GM12872 (cell line): ENCODE measurements around the gene ATF3.

ENCODE experiments used
- TF ChIP-seq, protein P1 (sequence below): IDR thresholded peaks from 3 replicates; pipeline ENCODE4 v1.5.1; 2011; ENCODE audit warnings: low read depth, mild to moderate bottlenecking, low read length, moderate library complexity; ENCODE audit not compliant: insufficient read depth

ATF3 gene

DNA sequence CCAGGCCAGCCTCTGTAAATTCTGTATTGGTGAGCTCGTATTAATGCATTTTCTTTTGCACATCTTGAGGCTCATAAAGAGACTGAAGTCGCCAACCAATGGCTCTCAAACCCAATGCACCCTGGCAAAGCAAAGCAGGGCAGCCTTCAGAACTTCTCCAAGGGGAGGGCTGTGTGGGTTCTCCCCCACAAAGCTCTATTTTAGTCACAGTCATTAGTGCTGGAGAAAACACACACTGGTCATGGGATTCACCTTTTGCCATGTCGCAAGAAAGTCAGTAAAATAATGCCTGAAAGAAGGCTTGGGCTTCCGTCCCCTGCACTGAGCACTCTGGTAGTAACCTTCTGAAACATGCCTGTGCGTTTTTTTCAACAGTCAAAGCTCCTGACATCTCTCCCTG lies 26.3 kb upstream of the ATF3 start:
- TF ChIP-seq, protein P1, sequence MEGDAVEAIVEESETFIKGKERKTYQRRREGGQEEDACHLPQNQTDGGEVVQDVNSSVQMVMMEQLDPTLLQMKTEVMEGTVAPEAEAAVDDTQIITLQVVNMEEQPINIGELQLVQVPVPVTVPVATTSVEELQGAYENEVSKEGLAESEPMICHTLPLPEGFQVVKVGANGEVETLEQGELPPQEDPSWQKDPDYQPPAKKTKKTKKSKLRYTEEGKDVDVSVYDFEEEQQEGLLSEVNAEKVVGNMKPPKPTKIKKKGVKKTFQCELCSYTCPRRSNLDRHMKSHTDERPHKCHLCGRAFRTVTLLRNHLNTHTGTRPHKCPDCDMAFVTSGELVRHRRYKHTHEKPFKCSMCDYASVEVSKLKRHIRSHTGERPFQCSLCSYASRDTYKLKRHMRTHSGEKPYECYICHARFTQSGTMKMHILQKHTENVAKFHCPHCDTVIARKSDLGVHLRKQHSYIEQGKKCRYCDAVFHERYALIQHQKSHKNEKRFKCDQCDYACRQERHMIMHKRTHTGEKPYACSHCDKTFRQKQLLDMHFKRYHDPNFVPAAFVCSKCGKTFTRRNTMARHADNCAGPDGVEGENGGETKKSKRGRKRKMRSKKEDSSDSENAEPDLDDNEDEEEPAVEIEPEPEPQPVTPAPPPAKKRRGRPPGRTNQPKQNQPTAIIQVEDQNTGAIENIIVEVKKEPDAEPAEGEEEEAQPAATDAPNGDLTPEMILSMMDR: no peak

DNA sequence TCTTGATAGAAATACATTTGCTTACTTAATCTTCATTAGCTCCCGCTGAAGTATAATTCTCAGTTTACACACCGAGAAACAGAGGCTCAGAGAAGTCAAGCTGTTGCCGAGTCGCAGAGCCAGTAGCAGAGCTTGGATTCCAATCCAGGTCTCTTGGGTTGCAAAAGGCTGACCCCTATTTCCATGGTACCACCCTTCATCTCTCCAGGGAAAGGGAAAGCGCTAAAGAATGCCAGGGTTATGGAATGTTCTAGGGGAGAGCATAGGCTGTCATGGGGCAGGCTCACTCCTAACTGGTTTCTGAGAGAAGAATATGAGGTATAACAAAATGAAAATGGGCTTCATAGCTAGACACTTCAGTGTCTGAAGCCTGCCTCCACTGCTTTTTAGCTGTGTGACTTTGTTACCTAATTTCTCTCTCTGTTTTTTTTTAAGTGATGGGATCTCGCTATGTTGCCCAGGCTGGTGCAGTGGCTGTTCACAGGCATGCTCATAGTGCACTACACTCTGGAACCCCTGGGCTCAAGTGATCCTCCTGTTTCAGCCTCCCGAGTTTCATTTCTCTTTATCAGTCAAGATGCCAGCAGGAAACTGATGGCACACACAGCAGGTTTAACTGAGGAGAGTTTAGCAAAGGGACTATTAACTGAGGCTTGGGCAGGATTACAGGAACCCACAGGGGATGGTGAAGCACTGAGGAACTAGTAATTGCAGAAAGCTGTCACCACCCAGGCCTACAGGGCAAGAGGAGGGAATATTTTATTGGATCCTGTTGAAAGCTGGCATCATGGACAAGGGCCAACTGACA lies 25.5 kb upstream of the ATF3 start:
- TF ChIP-seq, protein P1: no peak

DNA sequence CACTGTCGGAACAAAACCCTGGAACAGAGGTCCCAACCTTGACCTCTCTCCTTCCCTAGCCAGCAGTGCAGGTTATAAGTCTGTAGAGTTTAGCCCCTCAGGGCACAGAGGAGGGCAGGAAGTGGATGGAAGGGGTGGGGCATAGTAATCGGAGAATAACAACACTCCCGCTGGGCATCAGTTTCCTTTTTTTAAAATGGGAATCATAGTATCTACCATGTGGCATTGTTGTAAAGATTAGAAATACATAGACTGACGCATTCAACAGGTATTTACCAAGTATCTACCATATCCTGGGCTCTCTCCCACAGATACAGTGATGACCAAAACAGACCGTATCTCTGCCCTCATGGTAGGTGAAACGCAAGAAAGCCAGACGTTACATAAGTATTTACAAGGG lies 24.9 kb upstream of the ATF3 start:
- TF ChIP-seq, protein P1: no peak

DNA sequence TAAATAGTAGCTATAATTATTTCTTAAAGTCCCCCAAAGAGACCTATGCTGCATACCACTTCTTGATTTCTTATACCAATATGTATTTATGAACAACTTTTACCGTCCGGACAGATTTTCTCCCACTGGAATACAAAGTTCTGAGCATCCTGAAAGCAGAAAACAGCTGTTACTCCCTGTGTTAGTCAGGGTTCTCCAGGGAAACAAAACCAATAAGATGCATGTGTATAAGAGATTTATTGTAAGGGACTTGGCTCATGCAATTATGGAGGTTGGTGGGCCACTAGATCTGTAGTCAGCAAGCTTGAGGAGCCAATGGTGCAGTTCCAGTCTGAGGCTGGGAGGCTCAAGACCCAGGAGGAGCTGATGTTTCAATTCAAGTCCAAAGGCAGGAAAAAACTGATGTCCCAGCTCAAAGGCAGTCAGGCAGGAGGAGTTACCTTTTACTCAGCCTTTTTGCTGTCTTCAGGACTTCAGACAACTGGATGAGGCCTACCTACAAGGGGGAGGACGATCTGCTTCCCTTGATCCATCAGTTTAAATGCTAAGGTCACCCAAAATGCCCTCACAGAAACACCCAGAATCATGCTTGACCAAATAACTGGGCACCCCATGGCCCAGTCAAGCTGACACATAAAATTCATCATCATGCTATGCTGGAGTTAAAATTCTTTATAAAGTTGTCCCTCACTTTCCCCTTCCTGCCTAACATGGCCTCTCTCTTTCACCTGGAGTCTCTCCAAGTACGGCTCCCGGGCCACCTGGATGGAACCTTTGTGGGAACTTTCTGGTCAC lies 24.3 kb upstream of the ATF3 start:
- TF ChIP-seq, protein P1: no peak

DNA sequence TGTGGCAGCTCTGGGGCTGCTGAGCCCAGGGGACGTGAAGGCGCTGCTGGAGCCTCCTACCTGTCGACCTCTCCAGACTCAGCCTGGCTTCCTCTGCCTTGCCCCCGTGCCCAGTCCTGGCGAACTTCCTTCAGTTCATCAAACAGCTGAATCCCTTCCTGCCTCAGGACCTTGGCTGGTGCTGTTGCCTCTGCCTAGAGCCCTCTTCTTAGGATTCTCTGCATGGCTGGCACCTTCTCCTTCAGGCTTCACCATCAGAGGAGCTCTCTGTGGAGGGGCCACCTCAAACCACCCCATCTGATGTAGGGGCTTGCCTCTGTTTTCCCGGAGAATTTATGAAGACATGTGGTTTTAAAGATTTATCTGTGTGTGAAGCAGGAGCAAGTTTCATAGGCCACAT lies 23.4 kb upstream of the ATF3 start:
- TF ChIP-seq, protein P1: no peak

DNA sequence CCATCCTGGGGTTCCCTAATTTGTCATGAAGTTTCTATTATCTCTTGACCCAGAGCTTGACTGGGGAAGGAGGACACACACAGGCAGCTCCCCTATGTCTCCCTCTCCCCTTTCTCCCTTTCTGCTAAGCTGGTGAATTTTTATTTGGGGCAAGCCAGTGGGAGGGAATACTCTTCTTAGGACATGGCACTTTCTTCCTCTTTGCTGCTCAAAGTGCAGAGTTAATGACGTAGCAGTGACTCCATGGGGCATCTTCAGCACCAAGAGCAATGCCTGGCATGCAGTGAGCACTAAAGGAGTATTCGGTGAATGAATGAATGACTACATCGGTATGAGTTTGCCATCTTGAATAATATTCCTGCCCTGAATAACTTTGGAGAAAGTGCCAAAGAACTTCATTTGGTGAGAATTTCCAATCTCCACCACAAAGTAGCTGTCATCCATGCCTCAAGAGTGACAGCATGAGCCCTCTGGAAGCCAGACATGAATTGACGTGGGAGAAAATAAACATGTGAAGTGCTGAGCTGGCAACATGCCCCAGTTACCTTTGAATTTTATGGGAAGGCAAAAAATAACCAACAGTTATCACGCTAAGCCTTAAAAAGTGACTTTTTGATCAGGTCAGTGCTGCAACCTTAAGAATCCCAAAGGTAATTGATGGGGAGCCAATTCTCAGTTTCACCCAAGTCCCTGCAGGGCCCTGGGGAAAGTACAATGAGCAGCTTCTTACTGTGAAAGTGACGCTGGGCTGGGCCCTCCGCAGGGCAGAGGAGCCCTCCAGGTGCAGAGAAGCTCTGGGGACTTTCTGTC lies 22.1 kb upstream of the ATF3 start:
- TF ChIP-seq, protein P1: no peak
